ENCODE results near the gene SSTR3.

DNA sequence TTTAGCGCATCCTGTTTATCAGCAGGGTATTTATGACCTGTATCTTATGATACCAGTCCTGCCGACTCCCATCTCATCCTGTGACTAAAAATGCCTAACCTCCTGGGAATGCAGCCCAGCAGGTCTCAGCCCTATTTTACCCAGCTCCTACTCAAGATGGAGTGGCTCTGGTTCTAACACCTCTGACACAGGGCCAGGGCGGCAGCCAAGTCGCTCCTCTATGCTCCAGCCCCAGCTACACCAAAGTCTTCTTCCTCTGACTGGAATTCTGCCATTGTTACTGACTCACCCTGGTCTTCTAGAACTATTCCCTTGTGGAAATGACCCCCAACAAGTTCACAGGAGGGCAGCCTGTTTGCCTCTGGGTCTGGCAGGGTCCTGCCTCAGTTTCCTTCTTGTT lies 16.4 kb downstream of the SSTR3 start:
- no peak for TF ChIP-seq GATA2 (IDR thresholded peaks at IDR 0.05; ENCODE audit: low read depth, low read length)
- TF ChIP-seq GATA3 (IDR thresholded peaks at IDR 0.05; ENCODE audit: low read depth, low read length): no peak

Measured in SH-SY5Y (cell line).